Astrocyte of the spinal cord (primary cell): ENCODE results near the gene PRDM2.

Source experiments
- DNase-seq: peaks from one replicate; pipeline ENCODE4 v3.0.0; 2011; ENCODE audit warnings: low read depth, low spot score
- H3K4me3 ChIP-seq: 2 replicates; pipeline ENCODE4 v1.5.1; 2011; ENCODE audit warnings: low read depth, mild to moderate bottlenecking, low read length, moderate library complexity
- in situ Hi-C: cut with HindIII; loops from 2 replicates; pipeline ENCODE4 v1.10.0; 2017; ENCODE audit warnings: low sequenced_read_pairs
- TF ChIP-seq, protein P1 (sequence below): IDR thresholded peaks from 2 replicates; pipeline ENCODE4 v1.5.1; 2012; ENCODE audit warnings: low read depth, mild to moderate bottlenecking, low read length, inconsistent platforms

The PRDM2 gene

DNA sequence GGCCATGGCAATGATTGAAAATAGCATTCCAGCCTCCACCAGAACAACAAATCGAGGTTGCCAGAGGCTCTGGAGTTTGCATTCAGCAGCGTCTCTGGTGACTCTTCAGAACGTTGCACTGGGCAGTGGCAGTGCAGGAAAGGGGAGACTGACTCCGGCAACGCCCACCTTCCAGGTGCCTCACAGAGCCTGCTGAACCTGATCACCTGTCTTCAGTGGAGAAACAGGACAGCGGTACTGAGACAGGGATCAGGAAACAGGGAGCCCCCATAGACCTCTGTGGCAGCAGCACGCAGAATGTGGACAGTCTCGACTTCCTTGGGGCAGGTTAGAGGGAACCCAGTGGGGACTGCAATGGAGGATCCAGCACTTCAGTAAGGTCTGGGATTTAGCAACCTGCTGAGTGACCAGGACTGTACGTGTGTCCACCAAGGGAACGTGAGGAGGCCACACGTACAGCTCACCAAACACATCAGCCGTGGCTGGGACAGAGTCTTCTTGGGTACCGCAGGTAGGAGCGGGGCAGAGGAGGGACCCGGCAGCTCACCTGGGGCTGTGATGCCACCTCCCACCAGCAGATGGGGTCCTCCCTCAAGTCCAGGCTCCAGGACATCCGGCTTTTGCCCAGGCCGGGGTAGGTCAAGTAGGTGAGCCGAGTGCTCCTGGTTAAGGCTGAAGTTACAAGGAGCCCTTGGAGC lies 128.6 kb downstream of the PRDM2 start:
- no peak for DNase-seq
- in situ Hi-C loops = no loop called here
- no peak overlapping the region for H3K4me3 ChIP-seq
- TF ChIP-seq, protein P1, sequence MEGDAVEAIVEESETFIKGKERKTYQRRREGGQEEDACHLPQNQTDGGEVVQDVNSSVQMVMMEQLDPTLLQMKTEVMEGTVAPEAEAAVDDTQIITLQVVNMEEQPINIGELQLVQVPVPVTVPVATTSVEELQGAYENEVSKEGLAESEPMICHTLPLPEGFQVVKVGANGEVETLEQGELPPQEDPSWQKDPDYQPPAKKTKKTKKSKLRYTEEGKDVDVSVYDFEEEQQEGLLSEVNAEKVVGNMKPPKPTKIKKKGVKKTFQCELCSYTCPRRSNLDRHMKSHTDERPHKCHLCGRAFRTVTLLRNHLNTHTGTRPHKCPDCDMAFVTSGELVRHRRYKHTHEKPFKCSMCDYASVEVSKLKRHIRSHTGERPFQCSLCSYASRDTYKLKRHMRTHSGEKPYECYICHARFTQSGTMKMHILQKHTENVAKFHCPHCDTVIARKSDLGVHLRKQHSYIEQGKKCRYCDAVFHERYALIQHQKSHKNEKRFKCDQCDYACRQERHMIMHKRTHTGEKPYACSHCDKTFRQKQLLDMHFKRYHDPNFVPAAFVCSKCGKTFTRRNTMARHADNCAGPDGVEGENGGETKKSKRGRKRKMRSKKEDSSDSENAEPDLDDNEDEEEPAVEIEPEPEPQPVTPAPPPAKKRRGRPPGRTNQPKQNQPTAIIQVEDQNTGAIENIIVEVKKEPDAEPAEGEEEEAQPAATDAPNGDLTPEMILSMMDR = peak; percentile 41

DNA sequence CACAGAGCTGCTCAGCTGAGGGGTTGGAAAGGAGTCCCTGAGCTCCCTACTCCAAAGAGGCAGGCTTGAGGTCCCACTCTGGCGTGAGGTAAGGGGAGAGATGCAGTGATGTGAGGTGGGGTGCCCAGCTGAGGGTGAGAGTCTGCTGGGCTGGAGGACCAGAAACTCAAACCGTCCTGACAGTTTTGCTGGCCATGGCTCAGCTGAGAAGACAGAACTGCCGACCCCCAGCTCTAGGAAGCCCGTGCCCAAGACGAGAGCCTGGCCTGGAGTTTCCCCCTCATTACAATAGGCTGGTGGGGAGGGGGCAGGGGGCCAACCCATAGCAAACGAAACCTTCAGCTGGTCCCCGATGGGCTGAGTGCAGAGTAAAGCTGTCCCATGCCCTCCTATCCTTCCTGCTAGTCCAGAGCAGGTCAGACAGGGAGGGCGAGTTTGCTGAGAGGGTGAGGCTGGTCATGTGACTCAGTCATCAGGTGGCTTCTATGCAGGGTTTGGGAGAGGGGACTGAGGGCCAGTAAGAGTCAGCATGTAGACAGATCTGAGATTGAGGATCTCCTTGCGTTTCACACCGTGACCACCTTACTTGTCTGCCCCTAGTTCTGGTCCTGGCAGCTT lies 129.3 kb downstream of the PRDM2 start:
- DNase-seq = no peak
- no peak overlapping the region for H3K4me3 ChIP-seq
- TF ChIP-seq, protein P1 = no peak
- in situ Hi-C loops = no loop called here

- H3K4me3 ChIP-seq = no peak overlapping the region
- TF ChIP-seq, protein P1 = no peak
- in situ Hi-C loops = no loop called here
- no peak for DNase-seq
Observed at GRCh38 chr1:13830170-13830569, 130.2 kb downstream of the PRDM2 start.

DNA sequence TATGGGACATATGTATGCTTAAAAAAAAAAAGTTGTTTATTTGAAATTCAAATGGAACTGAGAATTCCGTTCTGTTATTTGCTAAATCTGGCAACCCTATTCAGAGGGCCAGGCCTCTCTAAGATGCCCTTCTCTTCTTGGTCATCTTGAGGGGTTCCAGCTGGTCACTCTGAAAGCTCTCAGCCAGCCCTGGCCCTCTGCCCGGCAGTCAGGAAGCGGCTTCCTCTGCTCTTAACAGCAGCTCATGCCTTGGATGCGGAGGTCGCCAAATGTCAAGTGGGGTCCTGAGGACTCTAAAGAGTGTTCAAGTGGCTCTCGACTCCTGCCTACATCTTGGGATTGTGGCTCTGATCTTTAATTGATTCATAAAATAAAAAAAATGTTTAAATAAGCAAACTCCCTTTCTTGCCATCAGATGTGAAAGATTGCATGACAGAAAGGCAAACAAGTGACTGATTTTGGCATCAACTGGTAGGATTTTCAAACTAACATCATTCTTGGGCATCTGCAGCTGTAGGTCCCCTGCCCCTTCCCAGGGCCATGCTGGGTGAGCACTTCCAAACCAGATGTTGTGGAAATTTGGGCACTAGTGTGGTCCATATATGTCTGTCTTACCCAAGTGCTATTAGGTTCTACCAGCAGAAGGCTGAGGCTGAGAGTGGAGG lies 130.8 kb downstream of the PRDM2 start:
- H3K4me3 ChIP-seq = no peak overlapping the region
- in situ Hi-C loops = no loop called here
- TF ChIP-seq, protein P1 = no peak
- DNase-seq = no peak

GRCh38 chr1:13832100-13832499 lies 132.1 kb downstream of the PRDM2 start:
- H3K4me3 ChIP-seq = no peak overlapping the region
- no peak for DNase-seq
- TF ChIP-seq, protein P1 = no peak
- in situ Hi-C loops = no loop called here

DNA sequence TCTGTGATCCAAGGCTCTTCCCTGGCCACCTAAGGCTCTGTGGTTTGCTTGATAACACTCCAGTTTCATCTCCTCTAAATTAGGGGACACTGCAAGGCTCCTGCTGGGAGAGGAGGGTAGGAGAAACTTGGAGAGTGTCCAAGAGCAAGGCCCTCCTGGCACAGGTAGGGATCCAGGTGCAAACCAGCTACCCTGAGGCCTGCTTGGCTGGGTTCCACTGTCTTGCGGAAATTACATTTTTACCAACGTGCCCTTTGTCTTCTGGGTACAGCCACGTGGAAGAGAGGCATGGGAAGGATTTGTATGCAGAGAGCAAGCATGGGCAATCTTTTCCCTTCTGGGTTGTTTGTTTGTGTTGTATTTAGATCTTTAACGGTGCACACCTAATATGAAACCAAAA lies 132.5 kb downstream of the PRDM2 start:
- no peak overlapping the region for H3K4me3 ChIP-seq
- in situ Hi-C loops = no loop called here
- TF ChIP-seq, protein P1 = no peak
- DNase-seq = no peak
